ENCODE data around the gene NSD2.
"Not testable (repeated sequence)": the region's sequence is repeated elsewhere in the genome, so short reads cannot be mapped to it uniquely, and the experiment has no call there.

The NSD2 gene

GRCh38 chr4:1899149-1900086 is 28.2 kb downstream of the NSD2 start:
- peak; percentile 83 for DNase-seq (ENCODE audit: low spot score)

DNA sequence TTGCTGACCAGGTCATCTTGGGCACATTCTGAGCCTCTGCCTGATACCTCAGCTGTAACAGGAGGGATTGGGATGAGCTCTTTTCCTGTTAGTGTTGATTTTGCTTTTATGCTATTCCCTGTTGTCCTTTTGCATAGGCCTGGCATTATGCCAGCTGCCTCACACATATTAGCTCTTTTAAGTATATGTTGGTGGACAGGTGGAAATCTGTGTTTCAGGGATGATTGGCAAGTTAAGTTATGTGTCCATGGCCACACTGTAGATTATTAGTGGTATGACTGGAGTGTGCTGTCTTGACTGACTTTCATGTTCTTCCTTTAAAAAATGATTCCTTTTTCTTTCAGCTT is 28.9 kb downstream of the NSD2 start:
- no peak for DNase-seq (ENCODE audit: low spot score)

- DNase-seq (ENCODE audit: low spot score), result no peak
Observed at GRCh38 chr4:1900624-1901023, 29.4 kb downstream of the NSD2 start.

- no peak for DNase-seq (ENCODE audit: low spot score)
Observed at GRCh38 chr4:1901127-1901526, 29.9 kb downstream of the NSD2 start.

GRCh38 chr4:1902243-1902642 is 31.1 kb downstream of the NSD2 start:
- DNase-seq (ENCODE audit: low spot score), result no peak

- DNase-seq (ENCODE audit: low spot score), result no peak
Observed at GRCh38 chr4:1903035-1903434, 31.8 kb downstream of the NSD2 start.

DNA sequence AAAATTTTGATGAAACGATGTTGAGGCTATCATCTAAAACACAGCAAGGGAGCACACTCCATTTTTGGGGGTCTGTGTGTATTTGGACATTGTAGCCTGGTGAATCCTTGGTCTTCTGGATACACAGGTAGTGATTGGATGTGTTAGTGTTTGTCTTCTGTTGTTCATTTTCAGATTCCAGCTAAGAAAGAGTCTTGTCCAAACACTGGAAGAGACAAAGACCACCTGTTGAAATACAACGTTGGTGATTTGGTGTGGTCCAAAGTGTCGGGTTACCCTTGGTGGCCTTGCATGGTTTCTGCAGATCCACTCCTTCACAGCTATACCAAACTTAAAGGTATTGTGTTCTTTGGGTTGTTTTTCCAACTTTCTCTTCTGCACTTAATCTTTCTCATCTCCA is 32.8 kb downstream of the NSD2 start:
- no peak for DNase-seq (ENCODE audit: low spot score)

DNA sequence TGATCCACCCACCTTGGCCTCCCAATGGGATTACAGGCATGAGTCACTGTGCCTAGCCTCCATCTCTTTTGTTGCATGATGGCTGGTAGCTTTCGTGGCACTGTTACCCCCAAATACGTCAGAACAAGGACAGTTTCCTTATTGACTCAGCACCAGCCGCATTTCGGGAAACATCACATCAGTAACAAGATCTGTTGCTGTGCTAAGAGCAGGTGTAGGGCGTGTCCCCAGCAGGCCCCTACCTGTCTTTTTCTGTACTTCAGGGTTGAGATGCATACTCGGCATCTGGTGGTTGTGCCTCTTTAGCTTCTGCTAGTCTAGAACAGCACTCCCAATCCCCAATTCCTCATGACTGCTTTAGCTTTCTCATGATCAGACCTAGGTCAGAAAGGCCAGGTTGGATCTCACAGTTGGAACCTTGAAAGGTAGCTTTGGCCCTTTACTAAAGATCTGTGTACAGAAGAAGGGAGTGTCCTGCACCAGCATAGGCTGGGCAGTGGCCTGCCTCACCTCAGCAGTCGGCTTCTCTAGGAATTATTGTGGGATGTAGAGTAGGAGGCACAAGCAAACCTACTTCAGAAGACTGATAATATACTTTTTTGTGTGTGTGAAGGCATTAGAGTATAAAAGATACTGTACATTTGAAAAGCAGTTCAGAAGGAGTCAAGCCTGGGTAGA is 36.8 kb downstream of the NSD2 start:
- no peak for DNase-seq (ENCODE audit: low spot score)

DNA sequence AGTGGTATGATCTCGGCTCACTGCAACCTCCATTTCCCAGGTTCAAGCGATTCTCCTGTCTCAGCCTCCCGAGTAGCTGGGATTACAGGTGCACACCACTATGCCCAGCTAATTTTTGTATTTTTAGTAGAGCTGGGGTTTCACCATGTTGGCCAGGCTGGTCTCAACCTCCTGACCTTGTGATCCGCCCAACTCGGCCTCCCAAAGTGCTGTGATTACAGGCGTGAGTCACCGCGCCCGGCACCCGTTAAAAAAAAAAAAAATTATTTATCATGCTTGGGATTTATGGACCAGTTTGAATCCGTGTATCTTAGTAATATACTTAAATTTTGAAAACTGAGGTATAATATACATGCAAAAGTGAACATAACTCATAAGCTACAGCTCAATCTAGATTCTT is 38.5 kb downstream of the NSD2 start:
- DNase-seq (ENCODE audit: low spot score), result not testable (repeated sequence)

GRCh38 chr4:1910643-1911042 is 39.5 kb downstream of the NSD2 start:
- DNase-seq (ENCODE audit: low spot score), result peak; percentile 19

- not testable (repeated sequence) for DNase-seq (ENCODE audit: low spot score)
Observed at GRCh38 chr4:1911316-1911715, 40.1 kb downstream of the NSD2 start.

- no peak for DNase-seq (ENCODE audit: low spot score)
Observed at GRCh38 chr4:1922821-1923220, 51.6 kb downstream of the NSD2 start.

DNA sequence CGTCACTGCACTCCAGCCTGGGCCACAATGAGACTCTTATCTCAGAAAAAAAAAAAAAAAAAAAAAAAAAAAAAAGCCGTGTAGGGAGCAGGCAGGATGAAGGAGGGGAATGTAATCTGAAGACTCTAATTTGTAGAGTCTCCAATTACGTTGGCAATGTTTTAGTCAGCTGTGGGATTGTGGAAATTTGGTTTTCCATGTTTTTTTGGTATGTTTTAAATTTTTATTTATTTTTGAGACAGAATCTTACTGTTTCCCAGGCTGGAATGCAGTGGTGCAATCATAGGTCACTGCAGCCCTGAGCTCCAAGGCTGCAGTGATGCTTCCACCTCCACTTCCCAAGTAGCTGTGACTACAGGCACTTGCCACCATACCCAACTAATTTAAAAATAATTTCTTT is 56.5 kb downstream of the NSD2 start:
- no peak for DNase-seq (ENCODE audit: low spot score)

GRCh38 chr4:1928356-1929239 is 57.4 kb downstream of the NSD2 start:
- DNase-seq (ENCODE audit: low spot score), result peak; percentile 23

GRCh38 chr4:1932736-1933135 is 61.5 kb downstream of the NSD2 start:
- DNase-seq (ENCODE audit: low spot score), result no peak

DNA sequence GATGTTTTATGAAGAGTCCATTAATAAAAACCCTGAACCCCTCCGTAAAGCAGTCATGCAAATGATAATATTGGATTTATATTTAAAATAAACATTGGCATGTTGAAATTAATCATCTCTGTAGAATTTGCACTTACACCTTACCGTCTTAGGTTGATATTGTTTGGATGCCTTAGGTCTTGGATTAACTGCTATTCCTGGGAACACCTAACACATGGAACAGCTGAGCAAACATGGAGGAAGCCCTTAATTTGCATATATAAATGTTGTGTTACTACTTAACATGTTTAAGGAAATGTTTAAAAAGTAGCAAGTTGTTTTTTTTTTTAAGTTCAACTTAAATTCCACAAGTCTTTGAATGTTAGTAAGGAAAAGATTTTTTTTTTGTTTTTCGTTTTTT is 62.5 kb downstream of the NSD2 start:
- DNase-seq (ENCODE audit: low spot score), result no peak

GRCh38 chr4:1937550-1937949 is 66.4 kb downstream of the NSD2 start:
- no peak for DNase-seq (ENCODE audit: low spot score)

DNA sequence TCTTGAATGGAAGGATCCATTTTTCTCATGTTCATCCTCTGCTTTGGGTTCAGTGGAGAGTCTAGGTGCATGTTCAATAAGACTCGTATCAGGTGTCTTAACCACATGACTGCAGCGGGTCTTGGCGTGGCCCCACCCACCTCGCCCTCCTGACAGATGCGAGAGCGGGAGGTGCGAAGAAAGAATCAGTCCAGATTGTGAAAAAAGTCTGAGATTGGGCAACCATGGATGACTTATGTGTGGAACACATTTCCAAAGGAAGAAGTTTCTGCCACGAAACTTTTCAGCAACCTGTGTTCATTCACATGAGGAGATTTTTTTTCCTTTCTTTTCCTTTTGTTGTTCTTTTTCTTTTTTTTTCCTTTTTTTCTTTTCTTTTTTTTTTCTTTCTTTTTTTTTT is 66.8 kb downstream of the NSD2 start:
- DNase-seq (ENCODE audit: low spot score), result no peak

- no peak for DNase-seq (ENCODE audit: low spot score)
Observed at GRCh38 chr4:1939664-1940509, 68.7 kb downstream of the NSD2 start.

DNA sequence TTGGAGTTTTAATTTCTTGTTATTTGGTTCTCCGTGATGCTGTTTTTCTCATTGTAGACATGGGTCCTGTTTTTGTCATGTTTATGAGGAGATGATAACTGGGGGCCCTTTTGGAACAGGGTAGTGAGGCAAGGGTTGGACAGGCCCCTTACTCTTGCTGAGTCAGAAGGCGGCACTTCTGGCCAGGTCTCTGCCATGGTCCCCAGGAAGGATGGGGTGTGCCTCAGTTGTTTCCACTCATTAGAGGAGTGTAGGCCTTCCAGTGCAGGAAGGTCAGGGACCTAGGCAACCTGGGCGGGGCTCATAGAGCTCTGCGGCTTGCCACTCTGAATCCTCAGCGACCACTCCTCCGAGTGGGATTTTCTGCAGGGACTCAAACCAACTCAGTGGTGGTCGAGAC is 69.4 kb downstream of the NSD2 start:
- no peak for DNase-seq (ENCODE audit: low spot score)

- DNase-seq (ENCODE audit: low spot score), result no peak
Observed at GRCh38 chr4:1943928-1944327, 72.7 kb downstream of the NSD2 start.
